HL-60/S4 (cell line): ENCODE results near the gene MYO18B.

Experiments used
- in situ Hi-C: fragments of 300-500 bp; cut with MboI; formaldehyde crosslinking; loops from 2 replicates; pipeline ENCODE4 v1.14.3; 2022; ENCODE audit warnings: low sequenced_read_pairs

MYO18B gene

GRCh38 chr22:25741692-25742626 is at the start of gene MYO18B:
Gene MYO18B (plus strand): TSS chr22:25742188. CDS start chr22:25761093, 18,905 bp downstream.
- in situ Hi-C loops = no loop called here

DNA sequence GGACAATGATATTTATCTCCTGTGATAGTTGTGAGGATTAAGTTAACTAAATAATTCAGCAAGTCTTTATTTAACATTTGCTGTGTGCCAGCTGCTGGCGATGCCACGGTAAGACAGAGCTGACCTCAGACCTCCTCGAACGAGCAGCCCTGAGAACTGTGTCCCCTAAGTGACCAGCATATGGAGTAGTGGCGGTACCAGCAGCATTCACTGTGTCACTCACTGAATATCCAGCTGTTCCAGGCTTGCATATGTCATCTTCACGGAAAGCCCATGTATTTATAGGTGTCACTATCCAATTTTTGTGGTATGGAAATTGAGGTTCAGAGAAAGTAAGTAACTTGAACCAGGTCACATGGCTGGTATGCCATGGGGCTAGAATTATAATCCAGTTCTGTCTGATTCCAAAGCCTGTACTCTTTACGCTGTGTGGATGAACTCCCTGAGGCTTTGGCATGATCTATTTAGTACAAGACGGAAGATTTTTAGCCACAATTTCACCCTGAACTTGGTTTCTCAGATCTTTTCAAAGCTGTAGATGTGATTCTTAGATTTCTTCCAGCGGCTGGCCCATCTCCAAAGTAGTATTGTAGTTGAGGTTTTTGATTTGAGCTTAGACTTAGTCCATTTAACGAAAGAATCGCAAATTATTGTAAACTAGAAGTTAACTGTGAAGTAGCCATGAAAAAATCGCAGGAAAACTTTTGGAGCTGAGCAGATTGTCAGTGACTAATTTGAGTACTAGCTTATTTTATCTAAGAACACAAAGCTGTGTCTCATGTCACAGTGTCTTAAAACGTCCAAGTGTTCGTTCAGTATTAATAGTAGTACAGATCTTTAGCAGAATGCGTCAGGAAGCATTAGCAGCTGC is 49.4 kb upstream of the MYO18B start:
- in situ Hi-C loops = no loop called here

GRCh38 chr22:25693268-25693565 is 48.8 kb upstream of the MYO18B start:
- in situ Hi-C loops = no loop called here

DNA sequence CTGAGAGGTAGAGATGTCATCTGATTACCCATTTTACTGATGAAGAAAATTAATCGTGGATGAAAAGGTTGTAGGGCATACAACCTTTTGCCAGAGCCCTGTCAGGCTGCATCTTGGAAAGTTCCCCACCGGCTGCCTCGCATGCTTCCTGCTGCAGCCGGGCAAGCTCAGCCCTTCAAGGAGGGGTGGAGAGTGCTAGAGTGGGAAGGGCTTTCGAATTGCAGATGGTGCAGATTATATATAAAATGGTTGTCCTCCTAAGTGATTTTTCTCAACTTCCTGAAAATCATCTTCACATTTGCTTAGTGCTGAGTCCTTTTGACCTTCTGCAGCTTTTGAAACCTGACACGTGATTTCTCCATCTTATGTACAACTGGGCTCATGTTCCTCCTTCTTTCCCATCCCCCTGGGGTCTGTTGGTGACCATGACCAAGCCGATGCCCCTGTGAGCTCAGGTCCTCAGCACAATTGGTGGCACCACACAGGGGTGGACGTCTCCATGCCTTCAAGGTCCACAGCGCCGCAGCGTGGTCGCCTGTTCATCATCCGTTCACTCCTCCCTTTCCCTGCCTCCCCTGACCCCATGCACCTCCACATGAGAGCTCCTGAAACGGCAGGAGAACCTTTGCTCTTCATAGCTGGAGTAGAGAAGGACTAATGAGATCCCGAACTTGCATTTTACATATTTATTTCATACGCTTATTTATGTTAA is 47.6 kb upstream of the MYO18B start:
- in situ Hi-C loops = no loop called here

DNA sequence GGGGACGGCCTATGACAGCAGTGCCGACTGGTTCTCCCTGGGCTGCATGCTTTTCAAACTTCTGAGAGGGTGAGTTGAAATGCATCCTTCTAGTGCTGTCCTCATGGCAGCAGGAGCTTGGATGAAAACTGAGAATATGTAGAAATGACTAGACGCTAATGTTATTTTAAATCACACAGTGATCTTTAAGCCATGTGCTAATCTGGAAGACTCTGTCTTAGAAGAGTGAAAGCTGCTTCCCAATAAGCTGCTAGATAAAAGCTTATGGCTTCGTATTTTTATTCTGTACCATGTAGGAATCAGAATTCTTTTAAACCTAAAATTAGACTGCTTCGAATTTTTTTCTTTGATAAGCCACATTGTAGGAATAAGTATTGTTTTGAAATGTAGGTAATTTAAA is 46.8 kb upstream of the MYO18B start:
- in situ Hi-C loops = no loop called here

DNA sequence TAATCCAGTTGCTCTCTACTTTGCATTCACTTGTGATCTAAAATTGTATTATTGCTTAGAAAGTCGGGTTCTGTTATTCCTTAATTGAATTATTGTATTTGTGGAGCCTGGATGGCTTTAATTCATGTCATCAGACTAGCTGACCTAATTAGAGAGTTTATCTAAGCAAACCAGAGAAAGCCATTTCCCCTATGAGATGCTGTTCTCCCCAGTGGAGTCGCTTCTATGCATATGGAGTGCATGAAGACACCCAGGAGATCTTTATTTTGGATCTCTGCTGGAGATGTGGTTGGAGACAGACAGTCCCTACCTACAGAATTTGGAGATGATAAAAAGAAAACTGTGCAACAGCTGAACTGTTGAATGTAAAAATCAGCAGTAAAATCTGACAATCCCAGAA is 45.2 kb upstream of the MYO18B start:
- in situ Hi-C loops = no loop called here

- in situ Hi-C loops = no loop called here
Observed at GRCh38 chr22:25697181-25697664, 44.8 kb upstream of the MYO18B start.

DNA sequence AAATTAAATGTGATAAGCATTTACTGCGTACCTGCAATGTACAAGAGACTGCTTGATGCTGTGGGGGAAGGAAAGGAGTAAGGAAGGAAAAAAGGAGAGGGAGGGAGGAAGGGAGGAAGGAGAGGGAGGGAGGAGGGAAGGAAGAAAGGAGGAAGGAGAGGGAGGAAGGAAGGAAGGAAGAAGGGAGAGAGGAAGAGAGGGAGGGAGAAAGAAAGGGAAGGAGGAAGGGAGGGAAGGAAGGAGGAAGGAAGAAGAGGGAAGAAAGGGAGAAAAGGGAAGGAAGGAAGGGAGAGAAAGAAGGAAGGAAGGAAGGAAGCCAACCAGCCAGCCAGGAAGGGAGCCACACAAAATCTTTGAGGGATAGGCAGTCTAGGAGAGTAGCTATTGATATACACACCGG is 44.0 kb upstream of the MYO18B start:
- in situ Hi-C loops = no loop called here

- in situ Hi-C loops = no loop called here
Observed at GRCh38 chr22:25698461-25698860, 43.5 kb upstream of the MYO18B start.

GRCh38 chr22:25698978-25699377 is 43.0 kb upstream of the MYO18B start:
- in situ Hi-C loops = no loop called here

DNA sequence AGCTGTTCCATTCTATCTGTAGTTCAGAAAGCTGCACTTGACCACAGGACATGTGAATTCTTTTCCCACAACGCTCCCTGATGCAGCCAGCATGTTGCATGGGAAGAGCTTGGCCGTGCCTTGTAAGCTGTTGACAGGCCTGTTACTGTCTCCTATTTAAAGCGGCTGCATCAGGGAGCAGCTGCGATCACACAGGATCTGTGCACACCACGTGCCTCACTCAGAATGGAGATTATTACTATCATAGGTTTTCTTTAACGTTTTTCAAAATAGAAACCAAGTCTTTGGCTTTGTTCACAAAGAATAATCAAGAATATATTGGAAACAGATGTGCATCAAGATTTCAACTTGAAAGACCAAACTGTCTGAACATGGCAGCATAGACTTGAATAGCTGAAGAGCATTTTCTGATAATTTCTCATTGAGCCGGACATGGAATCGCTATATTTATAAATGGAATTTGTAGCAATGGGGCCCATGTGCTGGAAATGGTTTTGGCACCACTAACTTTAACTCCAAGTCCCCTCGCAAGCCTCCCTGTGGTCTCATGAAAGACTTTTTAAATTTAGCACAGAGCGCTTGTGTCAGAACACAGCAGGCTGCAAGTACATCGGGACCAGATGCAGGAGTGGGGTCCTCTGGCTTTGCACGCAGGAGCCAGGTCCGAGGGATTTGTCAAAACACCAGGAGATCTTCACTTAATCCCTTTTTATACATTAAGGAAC is 40.8 kb upstream of the MYO18B start:
- in situ Hi-C loops = loop anchor here (10.0 kb wide), 1 partner anchor 236 kb away; no protein-coding TSS in a partner anchor

DNA sequence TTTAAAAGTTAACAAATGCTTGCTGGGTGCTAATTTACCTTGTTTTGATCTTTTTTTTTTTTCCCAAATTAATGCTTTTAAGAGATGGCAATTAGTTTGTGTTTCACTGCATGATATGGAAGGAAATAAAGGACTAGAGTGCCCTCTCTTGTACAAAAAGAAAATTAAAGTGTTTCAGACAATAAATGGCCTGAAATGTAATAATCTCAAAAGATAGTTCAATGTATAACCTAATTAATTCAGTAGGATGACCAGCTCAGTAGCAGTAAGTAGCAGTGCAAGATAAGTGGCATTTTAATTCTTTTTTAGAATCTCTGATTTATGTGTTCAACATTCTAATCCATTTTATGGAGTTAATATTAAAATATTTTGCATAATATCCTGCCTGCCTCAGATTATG is 39.9 kb upstream of the MYO18B start:
- in situ Hi-C loops = loop anchor here (10.0 kb wide), 1 partner anchor 237 kb away; no protein-coding TSS in a partner anchor

DNA sequence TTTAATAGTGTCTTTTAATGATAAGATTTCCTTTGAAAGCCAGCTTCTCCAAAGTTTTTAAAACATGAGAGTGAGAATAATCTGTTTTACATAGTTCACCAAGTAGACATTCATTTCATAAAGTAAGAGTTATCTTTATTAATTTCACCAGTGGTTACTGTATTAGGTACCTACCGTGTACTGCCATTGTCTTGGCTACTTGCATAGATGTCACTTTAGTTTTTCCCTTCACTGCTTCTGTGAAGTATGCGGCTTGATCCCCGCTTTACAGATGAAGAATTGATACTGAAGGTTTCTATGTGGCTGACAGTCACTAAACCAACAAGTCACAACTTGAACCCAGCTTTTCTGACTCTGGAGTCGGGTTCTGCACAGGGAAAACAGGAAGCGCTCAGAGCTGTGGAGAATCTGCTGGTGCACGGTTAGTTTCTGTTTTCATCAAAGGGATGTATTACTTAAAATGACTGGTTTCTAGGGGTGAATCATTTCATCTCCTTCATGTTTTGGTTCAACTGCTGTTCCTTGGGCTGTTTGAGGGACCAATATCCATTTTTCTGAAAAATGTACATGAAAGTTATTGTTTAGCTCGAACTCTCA is 39.3 kb upstream of the MYO18B start:
- in situ Hi-C loops = loop anchor here (10.0 kb wide), 1 partner anchor 238 kb away; no protein-coding TSS in a partner anchor

GRCh38 chr22:25704701-25705100 is 37.3 kb upstream of the MYO18B start:
- in situ Hi-C loops = loop anchor here (10.0 kb wide), 1 partner anchor 240 kb away; no protein-coding TSS in a partner anchor

DNA sequence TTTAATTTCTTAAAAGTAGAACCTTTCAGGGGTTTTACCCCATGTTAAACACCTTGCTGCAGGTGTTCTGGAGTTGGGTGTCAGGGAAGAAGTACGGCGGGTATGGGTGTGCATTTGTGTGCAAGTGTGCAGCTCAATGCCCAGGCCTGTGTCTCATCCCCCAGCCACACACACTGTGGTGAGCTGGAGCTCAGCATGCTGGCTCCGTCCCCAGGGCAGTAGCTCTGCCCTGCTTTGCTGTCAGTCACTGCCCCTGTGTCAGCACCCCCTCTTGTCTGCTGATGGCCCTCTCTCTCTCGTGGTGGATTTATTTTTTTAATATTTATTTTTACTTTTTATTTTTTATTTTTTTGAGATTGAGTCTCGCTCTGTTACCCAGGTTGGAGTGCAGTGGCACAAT is 35.8 kb upstream of the MYO18B start:
- in situ Hi-C loops = loop anchor here (10.0 kb wide), 1 partner anchor 241 kb away; no protein-coding TSS in a partner anchor

GRCh38 chr22:25708430-25708829 is 33.6 kb upstream of the MYO18B start:
- in situ Hi-C loops = loop anchor here (10.0 kb wide), 1 partner anchor 244 kb away; no protein-coding TSS in a partner anchor

GRCh38 chr22:25709758-25710157 is 32.2 kb upstream of the MYO18B start:
- in situ Hi-C loops = loop anchor here (10.0 kb wide), 1 partner anchor 245 kb away; no protein-coding TSS in a partner anchor

GRCh38 chr22:25710501-25710900 is 31.5 kb upstream of the MYO18B start:
- in situ Hi-C loops = no loop called here

DNA sequence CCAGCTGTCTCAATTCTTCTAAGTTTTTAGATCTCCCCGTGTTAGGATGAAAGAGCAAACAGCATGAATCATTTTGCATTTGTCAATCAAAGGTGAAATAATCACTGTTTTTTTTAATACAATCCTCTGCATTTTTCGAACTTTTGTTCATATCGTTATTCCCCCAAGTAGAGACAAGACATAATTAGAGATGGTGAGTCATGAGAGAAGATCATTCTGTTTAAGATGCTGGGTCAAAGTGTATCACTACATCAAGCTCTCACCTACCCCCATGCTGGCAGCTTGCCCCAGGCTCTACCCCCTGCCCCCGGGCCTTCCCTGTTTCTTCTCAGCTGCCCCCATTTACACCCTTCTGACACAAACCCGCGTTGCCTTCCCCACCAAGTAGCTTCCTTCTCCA is 30.5 kb upstream of the MYO18B start:
- in situ Hi-C loops = no loop called here
